Endothelial cell of umbilical vein (primary cell): ENCODE data around the gene R3HDM2. TPM values are rescaled to one million over a fixed set of nuclear protein-coding genes. Genes with fewer than 3 reads are reported as not detected.

Experiments
- BruUV-seq: library from RNA; stranded (reverse); fragments of 400-500 nt; replicated peaks from 2 replicates; lab custom pipeline; 2021; lab: Mats Ljungman, UMichigan
- CTCF ChIA-PET: fragments of 300-600, 350-600 bp; sonication (Branson Sonifier 250); formaldehyde crosslinking; loops from one replicate; lab custom pipeline; 2021; ENCODE audit warnings: antibody characterized with exemption, inconsistent platforms; lab: Charles Lee
- POLR2A ChIA-PET: fragments of 300-600, 350-600 bp; sonication (Branson Sonifier 250); formaldehyde crosslinking; loops from one replicate; lab custom pipeline; 2021; ENCODE audit warnings: antibody characterized with exemption, inconsistent platforms; lab: Charles Lee
- DNase-seq: peaks from one replicate; pipeline ENCODE4 v3.0.0-alpha.2; 2011; ENCODE audit warnings: low read depth, low spot score
- FAIRE-seq: peaks from 2 replicates; lab custom pipeline; 2011; peaks lifted over from hg19 to GRCh38; lab: Jason Lieb, UNC
- H2AFZ ChIP-seq: 2 replicates; pipeline ENCODE4 v1.6.0; 2012; ENCODE audit warnings: low read depth, low read length, control low read depth, inconsistent platforms
- H3K27ac ChIP-seq: 2 replicates; pipeline ENCODE4 v1.5.1; 2011; ENCODE audit warnings: low read depth, mild to moderate bottlenecking, control low read depth, low read length, moderate library complexity; ENCODE audit not compliant: insufficient read depth
- H3K27me3 ChIP-seq, 2 experiments: 2 replicates each; pipeline versions ENCODE4 v1.6.0 to v1.6.1; 2011; ENCODE audit warnings: low read length in 2 of 2, mixed read lengths in 1 of 2; ENCODE audit not compliant: control insufficient read depth in 2 of 2, insufficient read depth in 2 of 2
- H3K36me3 ChIP-seq, 2 experiments: 2 replicates in 1 of 2; 3 replicates in 1 of 2; pipeline ENCODE4 v1.5.1; 2011; ENCODE audit warnings: low read length in 2 of 2, mild to moderate bottlenecking in 1 of 2, moderate library complexity in 1 of 2; ENCODE audit not compliant: control insufficient read depth in 2 of 2, insufficient read depth in 2 of 2; ENCODE audit errors: extremely low read depth in 1 of 2
- H3K4me1 ChIP-seq: 3 replicates; pipeline ENCODE4 v1.5.1; 2011; ENCODE audit warnings: mild to moderate bottlenecking, low read length; ENCODE audit not compliant: control insufficient read depth, insufficient read depth; ENCODE audit errors: extremely low read depth
- H3K4me2 ChIP-seq: 2 replicates; pipeline ENCODE4 v1.6.1; 2011; ENCODE audit warnings: low read length, control low read depth, mixed read lengths; ENCODE audit not compliant: insufficient read depth
- H3K4me3 ChIP-seq, 3 experiments: fragments of 200-600 bp in 1 of 3; sonication (generic), shearing (Covaris generic) in 1 of 3; replicated peaks in 1 of 3; 2 replicates each; pipeline ENCODE4 v1.5.1; 2011 to 2016; ENCODE audit warnings: control low read depth in 3 of 3, low read length in 3 of 3, mild to moderate bottlenecking in 2 of 3, inconsistent platforms in 1 of 3, low read depth in 1 of 3, moderate library complexity in 1 of 3; ENCODE audit not compliant: insufficient read depth in 1 of 3
- H3K79me2 ChIP-seq: 2 replicates; pipeline ENCODE4 v1.6.0; 2012; ENCODE audit warnings: low read length, inconsistent platforms; ENCODE audit not compliant: control insufficient read depth, insufficient read depth
- H3K9ac ChIP-seq: replicated peaks from 2 replicates; pipeline ENCODE3; 2011; ENCODE audit warnings: low read length, control low read depth; ENCODE audit not compliant: insufficient read depth; ENCODE audit errors: extremely low read depth
- H3K9me1 ChIP-seq: replicated peaks from 3 replicates; pipeline ENCODE4 v1.6.0; 2011; ENCODE audit warnings: mild to moderate bottlenecking, low read length; ENCODE audit not compliant: control insufficient read depth, insufficient read depth; ENCODE audit errors: extremely low read depth
- H3K9me3 ChIP-seq: replicated peaks from 2 replicates; pipeline ENCODE4 v1.5.1; 2012; ENCODE audit warnings: low read length, inconsistent platforms; ENCODE audit not compliant: control insufficient read depth, insufficient read depth
- H4K20me1 ChIP-seq: replicated peaks from 2 replicates; pipeline ENCODE3; 2011; ENCODE audit warnings: mild to moderate bottlenecking, low read length; ENCODE audit not compliant: control insufficient read depth, insufficient read depth; ENCODE audit errors: extremely low read depth
- CTCF ChIP-seq, 2 donors: IDR thresholded peaks; 1 replicate in 1 of 2; 2 replicates in 1 of 2; pipeline ENCODE4 v1.5.1; 2011; ENCODE audit warnings: low read length in 2 of 2, mild to moderate bottlenecking in 2 of 2, moderate library complexity in 2 of 2, control low read depth in 1 of 2, inconsistent platforms in 1 of 2, low read depth in 1 of 2; ENCODE audit not compliant: insufficient read depth in 1 of 2; ENCODE audit errors: extremely low read depth in 1 of 2
- EZH2 ChIP-seq: IDR thresholded peaks from 2 replicates; pipeline ENCODE4 v1.6.1; 2012; ENCODE audit warnings: borderline replicate concordance, low read depth, mild to moderate bottlenecking, moderate library complexity, low read length, inconsistent platforms; ENCODE audit not compliant: severe bottlenecking
- FOS ChIP-seq: IDR thresholded peaks from 2 replicates; pipeline ENCODE4 v1.6.1; 2011; ENCODE audit warnings: mild to moderate bottlenecking, low read length, moderate library complexity, borderline replicate concordance; ENCODE audit not compliant: insufficient read depth
- GATA2 ChIP-seq: IDR thresholded peaks from 2 replicates; pipeline ENCODE4 v1.7.0; 2011; ENCODE audit warnings: low read depth, mild to moderate bottlenecking, moderate library complexity, mixed read lengths, low read length; ENCODE audit not compliant: insufficient read length, insufficient read depth
- JUN ChIP-seq: IDR thresholded peaks from 2 replicates; pipeline ENCODE4 v1.6.1; 2011; ENCODE audit warnings: borderline replicate concordance, low read depth; ENCODE audit not compliant: insufficient read length, insufficient read depth
- MAX ChIP-seq: IDR thresholded peaks from 2 replicates; pipeline ENCODE4 v1.6.1; 2011; ENCODE audit not compliant: insufficient read depth, insufficient read length
- MYC ChIP-seq: IDR thresholded peaks from one replicate; pipeline ENCODE4 v1.6.1; 2011; ENCODE audit warnings: mild to moderate bottlenecking, low read depth, low read length
- POLR2A ChIP-seq: IDR thresholded peaks from 2 replicates; pipeline ENCODE4 v1.6.1; 2012; ENCODE audit warnings: low read depth, mild to moderate bottlenecking, control low read depth, low read length
- POLR2AphosphoS5 ChIP-seq: IDR thresholded peaks from 2 replicates; pipeline ENCODE4 v1.6.1; 2012; ENCODE audit warnings: low read depth, mild to moderate bottlenecking, control low read depth, low read length, moderate library complexity; ENCODE audit not compliant: insufficient read depth
- dilution Hi-C: fragments of 300-500 bp; cut with MboI; formaldehyde crosslinking; loops from one replicate; pipeline ENCODE4 v1.15.0; 2019; ENCODE audit warnings: low sequenced_read_pairs; ENCODE audit not compliant: extremely low pct_ligation_motif_present
- intact Hi-C: fragments of 100-400 bp; cut with micrococcal nuclease; formaldehyde crosslinking; loops from one replicate; pipeline ENCODE4 v1.10.0; 2022
- polyA plus RNA-seq, 4 experiments: library from polyadenylated mRNA; depleted of rRNA in 3 of 4; stranded (reverse) in 3 of 4; unstranded in 1 of 4; fragments of >200 nt; gene quantifications; 2 replicates each; pipeline versions ENCODE4 v1.2.1 to v1.2.3, GENCODE V29; 2011 to 2012; ENCODE audit warnings: missing spikeins in 1 of 4
- total RNA-seq: library from RNA; stranded (reverse); gene quantifications from 2 replicates; pipeline ENCODE4 v1.2.3, GENCODE V29; 2021

R3HDM2 gene
- total and polyA plus RNA-seq, 2 donors (not counting 3 experiments of a cell fraction or from before 2014, with no cell fraction given) = 26.1 to 31.3 TPM

- POLR2A ChIA-PET = interaction anchor here (0.6 to 1.0 kb wide), 3 partner anchors 17 to 67 kb away, joined by 3 to 11 read pairs (median 4); partner anchors contain the start of gene SHMT2
- Histone ChIP-seq H3K4me2 (no peak overlapping the region), H3K27ac (no peak overlapping the region), H3K27me3 (peaks cover 37 to 42% of the 10 kb centered on the region in 2 experiments), H3K4me1 (peaks cover 2% of the 10 kb centered on the region), H2AFZ (no peak overlapping the region), H3K9me3 (no peaks in the 10 kb centered on the region), H3K9me1 (no peaks in the 10 kb centered on the region), H3K9ac (no peak overlapping the region), H3K4me3 (no peak overlapping the region), H3K79me2 (no peaks in the 10 kb centered on the region), H3K36me3 (no peaks in the 10 kb centered on the region), H4K20me1 (no peaks in the 10 kb centered on the region)
- TF ChIP-seq POLR2AphosphoS5 (no peak), POLR2A (no peak), FOS (no peak), CTCF (IDR thresholded peaks at IDR 0.05; ENCODE audit: extremely low read depth in 1 of 2, insufficient read depth in 1 of 2, low read depth in 1 of 2, low read length in 2 of 2) (peak; percentile 96 to 98), GATA2 (no peak), EZH2 (no peak), MYC (peak; percentile 75), MAX (peak; percentile 35), JUN (no peak)
- intact Hi-C loops = loop anchor here (1.0 kb wide), 2 partner anchors 30 to 240 kb away; no protein-coding TSS in a partner anchor
- dilution Hi-C loops = no loop called here
- CTCF ChIA-PET = interaction anchor here (0.6 to 4.7 kb wide), 27 partner anchors 8 to 659 kb away, joined by 3 to 214 read pairs (median 4); partner anchors contain the start of genes LRP1, SHMT2 and STAC3
- BruUV-seq = no TSS peak
- DNase-seq = peak; percentile 82
- FAIRE-seq = peak; percentile 89
These were observed 217.7 kb downstream of the R3HDM2 start for GRCh38 chr12:57213058-57213715.
